ENCODE measurements around the gene GPR63.

GPR63 gene

GRCh38 chr6:96784650-96785049 is 52.6 kb downstream of the GPR63 start:
- Mint-ChIP-seq H3K9me3 (no peaks in the 10 kb centered on the region), H3K36me3 (ENCODE audit: low read depth) (no peaks in the 10 kb centered on the region), H3K27ac (no peak overlapping the region), H3K27me3 (ENCODE audit: low read depth, poor library complexity) (peaks cover 7% of the 10 kb centered on the region), H3K4me3 (no peak overlapping the region), H3K4me1 (peaks cover 10% of the 10 kb centered on the region)
- no peak for TF ChIP-seq CTCF (IDR thresholded peaks at IDR 0.05)
- no peak for DNase-seq

DNA sequence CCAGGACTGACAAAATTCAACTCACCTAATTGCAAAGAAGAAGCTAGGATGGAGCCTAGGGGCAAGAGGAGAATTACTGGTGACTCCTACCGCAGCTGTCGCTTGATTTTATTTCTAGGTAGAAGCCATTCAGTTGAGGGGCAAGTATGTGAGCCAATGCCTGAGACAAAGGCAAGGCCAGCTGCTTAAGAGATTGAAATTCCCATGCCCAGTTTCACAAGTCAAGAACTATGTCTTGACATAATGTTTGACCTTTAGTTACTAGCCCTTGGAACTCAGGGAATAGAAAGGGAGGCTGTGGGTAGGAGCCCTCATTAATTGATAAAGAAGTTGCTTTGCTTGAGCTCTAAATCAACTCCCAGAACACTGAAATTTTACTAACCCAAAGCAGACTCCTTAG is 54.0 kb downstream of the GPR63 start:
- no peak for TF ChIP-seq CTCF (IDR thresholded peaks at IDR 0.05)
- Mint-ChIP-seq H3K36me3 (ENCODE audit: low read depth) (no peaks in the 10 kb centered on the region), H3K4me1 (peaks cover 10% of the 10 kb centered on the region), H3K27me3 (ENCODE audit: low read depth, poor library complexity) (peaks cover 7% of the 10 kb centered on the region), H3K27ac (no peak overlapping the region), H3K9me3 (no peaks in the 10 kb centered on the region), H3K4me3 (no peak overlapping the region)
- no peak for DNase-seq

DNA sequence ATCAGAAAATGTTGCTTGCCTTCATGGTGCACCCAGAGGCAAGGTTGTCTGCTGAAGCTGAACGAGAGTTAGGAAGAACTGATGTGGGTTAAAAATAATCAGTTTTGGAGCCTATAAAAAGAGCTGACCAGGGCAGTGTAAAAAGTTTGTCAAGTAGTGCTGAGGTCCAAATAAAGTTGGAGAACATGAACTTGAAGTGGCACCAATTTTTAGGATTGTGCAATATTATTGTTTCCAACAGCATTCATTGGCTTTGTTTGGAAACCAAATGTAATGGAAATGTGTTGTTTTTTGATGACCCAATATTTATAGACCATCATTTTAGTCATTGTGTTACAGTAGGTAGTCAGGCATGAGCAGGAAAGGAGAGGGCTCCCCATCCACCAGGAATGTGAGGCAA is 55.7 kb downstream of the GPR63 start:
- Mint-ChIP-seq H3K27me3 (ENCODE audit: low read depth, poor library complexity) (peaks cover 3% of the 10 kb centered on the region), H3K36me3 (ENCODE audit: low read depth) (no peaks in the 10 kb centered on the region), H3K27ac (no peak overlapping the region), H3K9me3 (no peaks in the 10 kb centered on the region), H3K4me3 (no peak overlapping the region), H3K4me1 (peaks cover 10% of the 10 kb centered on the region)
- TF ChIP-seq CTCF (IDR thresholded peaks at IDR 0.05) = no peak
- no peak for DNase-seq

GRCh38 chr6:96777113-96777512 is 60.2 kb downstream of the GPR63 start:
- DNase-seq = no peak
- Mint-ChIP-seq H3K27me3 (ENCODE audit: low read depth, poor library complexity) (no peaks in the 10 kb centered on the region), H3K4me1 (no peaks in the 10 kb centered on the region), H3K36me3 (ENCODE audit: low read depth) (no peaks in the 10 kb centered on the region), H3K4me3 (no peak overlapping the region), H3K9me3 (no peaks in the 10 kb centered on the region), H3K27ac (no peak overlapping the region)
- no peak for TF ChIP-seq CTCF (IDR thresholded peaks at IDR 0.05)

- no peak overlapping the region for H3K4me3 Mint-ChIP-seq
- H3K36me3 Mint-ChIP-seq (ENCODE audit: low read depth) = no peaks in the 10 kb centered on the region
- H3K4me1 Mint-ChIP-seq = no peaks in the 10 kb centered on the region
- no peak for TF ChIP-seq CTCF (IDR thresholded peaks at IDR 0.05)
- no peak overlapping the region for H3K27ac Mint-ChIP-seq
- no peaks in the 10 kb centered on the region for H3K27me3 Mint-ChIP-seq (ENCODE audit: low read depth, poor library complexity)
- H3K9me3 Mint-ChIP-seq = peaks cover 8% of the 10 kb centered on the region
- no peak for DNase-seq
These were observed 61.4 kb downstream of the GPR63 start for GRCh38 chr6:96775727-96776400.

GRCh38 chr6:96766769-96767168 is 70.5 kb downstream of the GPR63 start:
- peaks cover 13% of the 10 kb centered on the region for H3K9me3 Mint-ChIP-seq
- DNase-seq = no peak
- H3K36me3 Mint-ChIP-seq (ENCODE audit: low read depth) = no peaks in the 10 kb centered on the region
- H3K4me1 Mint-ChIP-seq = no peaks in the 10 kb centered on the region
- H3K27ac Mint-ChIP-seq = no peak overlapping the region
- H3K4me3 Mint-ChIP-seq = no peak overlapping the region
- no peak for TF ChIP-seq CTCF (IDR thresholded peaks at IDR 0.05)
- no peaks in the 10 kb centered on the region for H3K27me3 Mint-ChIP-seq (ENCODE audit: low read depth, poor library complexity)
